ENCODE measurements around the gene CABP2. TPM values are rescaled to one million over a fixed set of nuclear protein-coding genes. Genes with fewer than 3 reads are reported as not detected.
"Not testable (repeated sequence)": the region's sequence is repeated elsewhere in the genome, so short reads cannot be mapped to it uniquely, and the experiment has no call there.

Gene CABP2
- total and polyA plus RNA-seq, 2 donors, result not detected

GRCh38 chr11:67528376-67528775 is 5.1 kb upstream of the CABP2 start:
- H3K27ac ChIP-seq (ENCODE audit: low read depth), result no peak overlapping the region
- DNase-seq (ENCODE audit: extremely low spot score), result no peak
- WGBS, result 92% methylated on average over 4 of the region's 4 CpGs
- H3K4me3 ChIP-seq (ENCODE audit: low read depth, low read length), result no peak overlapping the region
- no peaks in the 10 kb centered on the region for H3K4me1 ChIP-seq (ENCODE audit: insufficient read depth)
- no peaks in the 10 kb centered on the region for H3K36me3 ChIP-seq (ENCODE audit: insufficient read depth)

GRCh38 chr11:67525275-67525976 is 2.2 kb upstream of the CABP2 start:
- 71% methylated on average over 5 of the region's 5 CpGs for WGBS
- Histone ChIP-seq H3K4me3 (ENCODE audit: low read depth, low read length) (no peak overlapping the region), H3K27ac (ENCODE audit: low read depth) (no peak overlapping the region), H3K4me1 (ENCODE audit: insufficient read depth) (no peaks in the 10 kb centered on the region), H3K36me3 (ENCODE audit: insufficient read depth) (no peaks in the 10 kb centered on the region)
- no peak for DNase-seq (ENCODE audit: extremely low spot score)

DNA sequence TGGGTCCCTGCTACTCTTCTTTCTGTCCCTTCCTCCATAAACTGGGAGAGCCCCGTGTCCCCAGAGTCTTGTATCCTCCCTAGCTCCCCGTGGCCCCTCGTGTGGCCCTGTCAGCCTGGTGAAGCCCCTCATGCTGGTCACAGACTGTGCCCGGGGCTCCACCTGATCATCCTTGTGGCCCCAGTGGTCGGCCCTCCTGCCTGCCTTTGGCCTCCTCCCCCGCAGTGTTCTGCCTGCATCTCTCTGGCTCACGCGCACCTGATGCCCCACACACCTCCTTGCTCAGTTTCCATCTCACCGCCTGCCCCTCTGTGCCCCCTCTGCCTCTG is 1.2 kb upstream of the CABP2 start:
- Histone ChIP-seq H3K4me3 (ENCODE audit: low read depth, low read length) (no peak overlapping the region), H3K27ac (ENCODE audit: low read depth) (no peak overlapping the region), H3K4me1 (ENCODE audit: insufficient read depth) (no peaks in the 10 kb centered on the region), H3K36me3 (ENCODE audit: insufficient read depth) (no peaks in the 10 kb centered on the region)
- 87% methylated on average over 9 of the region's 9 CpGs for WGBS
- DNase-seq (ENCODE audit: extremely low spot score), result no peak

GRCh38 chr11:67523556-67524479 is 572 bp upstream of the CABP2 start:
- DNase-seq (ENCODE audit: extremely low spot score), result no peak
- 75% methylated on average over 25 of the region's 25 CpGs for WGBS
- H3K4me3 ChIP-seq (ENCODE audit: low read depth, low read length), result no peak overlapping the region
- H3K27ac ChIP-seq (ENCODE audit: low read depth), result no peak overlapping the region
- no peaks in the 10 kb centered on the region for H3K4me1 ChIP-seq (ENCODE audit: insufficient read depth)
- no peaks in the 10 kb centered on the region for H3K36me3 ChIP-seq (ENCODE audit: insufficient read depth)

DNA sequence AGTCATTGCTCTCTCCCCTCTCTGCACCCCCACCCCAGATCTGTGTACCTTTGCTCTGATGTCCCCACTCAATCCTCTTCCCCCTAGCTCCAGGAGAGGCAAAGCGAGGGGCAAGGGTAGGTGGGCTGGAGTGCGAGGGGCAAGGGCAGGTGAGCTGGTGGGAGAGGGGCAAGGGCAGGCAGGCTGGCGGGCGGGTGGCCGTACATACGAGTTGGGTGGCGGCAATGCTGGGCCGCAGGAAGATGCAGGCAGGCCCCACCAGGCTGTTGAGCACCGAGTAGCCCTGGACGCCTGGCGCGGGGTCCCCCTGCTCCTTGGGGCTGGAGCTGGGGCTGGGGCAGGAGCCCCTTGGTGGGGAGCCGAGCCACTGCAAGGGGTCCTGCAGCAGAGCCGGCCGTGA is 908 bp downstream of the CABP2 start:
- DNase-seq (ENCODE audit: extremely low spot score), result no peak
- WGBS, result 91% methylated on average over 15 of the region's 15 CpGs

GRCh38 chr11:67521924-67522323 is 1.3 kb downstream of the CABP2 start:
- no peaks in the 10 kb centered on the region for H3K4me1 ChIP-seq (ENCODE audit: insufficient read depth)
- 74% methylated on average over 10 of the region's 10 CpGs for WGBS

More for the DNA sequence above, 908 bp downstream of the CABP2 start:
- no peak overlapping the region for H3K4me3 ChIP-seq (ENCODE audit: low read depth, low read length)
- no peaks in the 10 kb centered on the region for H3K4me1 ChIP-seq (ENCODE audit: insufficient read depth)
- no peaks in the 10 kb centered on the region for H3K36me3 ChIP-seq (ENCODE audit: insufficient read depth)
- H3K27ac ChIP-seq (ENCODE audit: low read depth), result no peak overlapping the region

GRCh38 chr11:67520856-67521824 is 2.1 kb downstream of the CABP2 start:
- H3K27ac ChIP-seq (ENCODE audit: low read depth), result no peak overlapping the region
- no peaks in the 10 kb centered on the region for H3K36me3 ChIP-seq (ENCODE audit: insufficient read depth)
- 91% methylated on average over 16 of the region's 16 CpGs for WGBS
- DNase-seq (ENCODE audit: extremely low spot score), result no peak
- H3K4me1 ChIP-seq (ENCODE audit: insufficient read depth), result no peaks in the 10 kb centered on the region
- H3K4me3 ChIP-seq (ENCODE audit: low read depth, low read length), result no peak overlapping the region

More at GRCh38 chr11:67521924-67522323, 1.3 kb downstream of the CABP2 start:
- H3K36me3 ChIP-seq (ENCODE audit: insufficient read depth), result no peaks in the 10 kb centered on the region
- no peak overlapping the region for H3K4me3 ChIP-seq (ENCODE audit: low read depth, low read length)
- no peak overlapping the region for H3K27ac ChIP-seq (ENCODE audit: low read depth)
- no peak for DNase-seq (ENCODE audit: extremely low spot score)

DNA sequence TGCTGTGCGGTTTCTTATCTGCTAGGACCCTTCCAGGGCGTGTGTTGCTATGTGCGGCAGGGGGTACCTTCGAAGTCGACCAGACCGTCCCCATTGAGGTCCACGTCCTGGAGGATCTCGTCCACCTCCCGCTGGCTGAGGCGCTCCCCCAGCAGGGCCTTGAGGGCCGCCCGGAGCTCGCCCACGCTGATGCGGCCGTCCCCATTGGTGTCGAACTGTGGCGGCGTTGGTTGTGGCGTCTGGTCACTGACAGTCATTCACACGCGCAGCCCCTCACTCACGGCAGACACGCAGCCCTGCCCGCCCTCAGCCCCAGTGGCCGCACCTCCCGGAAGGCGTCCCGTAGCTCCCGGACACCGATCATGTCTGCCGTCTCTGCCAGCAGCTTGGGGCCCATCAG is 3.5 kb downstream of the CABP2 start:
- no peaks in the 10 kb centered on the region for H3K4me1 ChIP-seq (ENCODE audit: insufficient read depth)
- H3K36me3 ChIP-seq (ENCODE audit: insufficient read depth), result no peaks in the 10 kb centered on the region
- 89% methylated on average over 32 of the region's 32 CpGs for WGBS
- H3K4me3 ChIP-seq (ENCODE audit: low read depth, low read length), result no peak overlapping the region
- no peak overlapping the region for H3K27ac ChIP-seq (ENCODE audit: low read depth)
- no peak for DNase-seq (ENCODE audit: extremely low spot score)

- no peak overlapping the region for H3K4me3 ChIP-seq (ENCODE audit: low read depth, low read length)
- 58% methylated on average over 10 of the region's 10 CpGs for WGBS
- no peak for DNase-seq (ENCODE audit: extremely low spot score)
- H3K27ac ChIP-seq (ENCODE audit: low read depth), result no peak overlapping the region
- no peaks in the 10 kb centered on the region for H3K4me1 ChIP-seq (ENCODE audit: insufficient read depth)
- no peaks in the 10 kb centered on the region for H3K36me3 ChIP-seq (ENCODE audit: insufficient read depth)
Observed at GRCh38 chr11:67517784-67518552, 5.3 kb downstream of the CABP2 start.

DNA sequence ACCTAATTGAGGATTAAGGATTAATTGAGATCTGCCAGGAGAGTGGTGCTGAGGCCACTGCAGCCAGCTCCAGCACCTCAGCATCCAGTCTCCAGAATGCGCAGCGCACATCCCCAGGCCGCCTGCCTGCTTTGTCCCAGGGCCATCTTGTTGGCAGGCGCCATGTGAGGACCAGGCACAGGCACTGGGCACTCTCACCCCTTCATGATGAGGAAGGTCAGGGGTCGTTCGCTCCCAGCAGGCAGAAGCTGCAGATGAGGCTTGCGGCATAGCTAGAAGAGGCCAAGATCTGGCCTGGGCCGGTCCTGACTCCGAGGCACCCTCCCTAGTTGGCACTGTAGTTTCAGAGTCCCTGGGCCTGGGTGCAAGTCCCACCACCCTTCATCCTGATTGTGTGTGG is 6.4 kb downstream of the CABP2 start:
- Histone ChIP-seq H3K4me1 (ENCODE audit: insufficient read depth) (no peaks in the 10 kb centered on the region), H3K4me3 (ENCODE audit: low read depth, low read length) (no peak overlapping the region), H3K27ac (ENCODE audit: low read depth) (no peak overlapping the region), H3K36me3 (ENCODE audit: insufficient read depth) (no peaks in the 10 kb centered on the region)
- 93% methylated on average over 9 of the region's 9 CpGs for WGBS
- DNase-seq (ENCODE audit: extremely low spot score), result no peak

DNA sequence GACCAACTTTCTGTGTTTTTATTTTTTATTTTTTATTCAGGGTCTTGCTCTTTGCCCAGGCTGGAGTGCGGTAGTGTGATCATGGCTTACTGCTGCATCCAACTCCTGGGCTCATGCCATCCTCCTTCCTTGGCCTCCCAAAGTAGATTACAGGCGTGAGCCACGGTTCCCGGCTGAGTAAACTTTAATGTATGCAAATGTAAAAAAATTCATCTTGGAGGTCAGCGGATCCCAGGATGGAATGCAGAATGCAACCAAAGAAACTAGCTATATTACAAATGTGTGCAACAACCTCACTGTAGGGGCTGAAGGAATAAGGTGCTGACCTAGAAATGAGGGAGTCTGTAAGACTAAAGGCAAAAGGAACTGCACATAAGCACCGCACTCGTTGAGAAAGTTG is 9.1 kb downstream of the CABP2 start:
- Histone ChIP-seq H3K27ac (ENCODE audit: low read depth) (no peak overlapping the region), H3K36me3 (ENCODE audit: insufficient read depth) (no peaks in the 10 kb centered on the region), H3K4me3 (ENCODE audit: low read depth, low read length) (no peak overlapping the region), H3K4me1 (ENCODE audit: insufficient read depth) (no peaks in the 10 kb centered on the region)
- DNase-seq (ENCODE audit: extremely low spot score), result no peak
- 59% methylated on average over 7 of the region's 7 CpGs for WGBS

- WGBS, result 85% methylated on average over 4 of the region's 4 CpGs
- not testable (repeated sequence) for H3K4me3 ChIP-seq (ENCODE audit: low read depth, low read length); H3K36me3 ChIP-seq (ENCODE audit: insufficient read depth); DNase-seq (ENCODE audit: extremely low spot score); H3K4me1 ChIP-seq (ENCODE audit: insufficient read depth); H3K27ac ChIP-seq (ENCODE audit: low read depth)
Observed at GRCh38 chr11:67511558-67511957, 11.7 kb downstream of the CABP2 start.

GRCh38 chr11:67510023-67510345 is 13.3 kb downstream of the CABP2 start:
- no peak overlapping the region for H3K4me3 ChIP-seq (ENCODE audit: low read depth, low read length)
- DNase-seq (ENCODE audit: extremely low spot score), result no peak
- H3K27ac ChIP-seq (ENCODE audit: low read depth), result no peak overlapping the region
- WGBS, result 57% methylated on average over 3 of the region's 3 CpGs
- no peaks in the 10 kb centered on the region for H3K36me3 ChIP-seq (ENCODE audit: insufficient read depth)
- H3K4me1 ChIP-seq (ENCODE audit: insufficient read depth), result no peaks in the 10 kb centered on the region

Data from urinary bladder (tissue), 4 donors.